ENCODE results near the gene CD101.
A peak's percentile ranks its signal among the peaks of the same experiment; 100 is the strongest.

DNA sequence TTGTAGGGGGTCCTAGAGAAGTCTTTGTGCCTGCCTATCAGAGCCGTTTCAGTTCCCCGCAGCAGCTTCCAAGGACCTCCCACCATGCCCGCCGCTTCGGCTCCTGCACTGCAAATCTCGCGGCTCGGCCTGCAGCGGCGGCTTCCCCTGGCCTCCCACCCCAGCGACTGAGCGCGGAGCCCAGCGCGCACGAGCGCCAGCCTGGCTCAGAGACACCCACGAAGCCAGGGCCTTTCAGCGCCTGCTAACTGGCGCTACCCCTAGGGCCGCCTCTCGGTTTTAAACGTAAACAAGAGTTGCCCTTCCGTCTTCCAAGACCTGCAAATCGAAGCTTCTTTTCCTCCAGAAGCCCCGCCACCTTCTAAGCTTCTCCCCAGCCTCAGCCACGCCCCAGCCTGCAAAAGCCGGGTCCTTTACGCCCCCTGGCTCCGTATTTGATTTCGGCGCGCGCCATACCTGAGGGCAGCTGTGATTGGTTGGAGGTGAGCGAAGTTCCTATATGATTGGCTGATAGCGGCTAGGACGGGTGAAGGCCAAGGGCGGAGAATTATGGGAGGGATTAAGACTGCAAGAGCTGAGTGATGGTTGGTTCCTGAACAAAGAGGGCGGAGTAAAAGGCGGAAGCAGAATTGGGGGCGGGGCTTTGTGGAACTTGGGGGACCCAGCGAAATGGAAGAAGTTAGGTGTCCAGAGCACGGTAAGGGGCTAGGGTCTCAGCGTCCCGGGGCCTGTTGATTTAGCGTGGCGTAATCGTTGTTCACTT lies 58.3 kb downstream of the CD101 start, which contains the start of gene TTF2:
- TF ChIP-seq POLR2A (IDR thresholded peaks at IDR 0.05), result peak in 1 of 4 donors; percentile 52
- TF ChIP-seq, protein P1, sequence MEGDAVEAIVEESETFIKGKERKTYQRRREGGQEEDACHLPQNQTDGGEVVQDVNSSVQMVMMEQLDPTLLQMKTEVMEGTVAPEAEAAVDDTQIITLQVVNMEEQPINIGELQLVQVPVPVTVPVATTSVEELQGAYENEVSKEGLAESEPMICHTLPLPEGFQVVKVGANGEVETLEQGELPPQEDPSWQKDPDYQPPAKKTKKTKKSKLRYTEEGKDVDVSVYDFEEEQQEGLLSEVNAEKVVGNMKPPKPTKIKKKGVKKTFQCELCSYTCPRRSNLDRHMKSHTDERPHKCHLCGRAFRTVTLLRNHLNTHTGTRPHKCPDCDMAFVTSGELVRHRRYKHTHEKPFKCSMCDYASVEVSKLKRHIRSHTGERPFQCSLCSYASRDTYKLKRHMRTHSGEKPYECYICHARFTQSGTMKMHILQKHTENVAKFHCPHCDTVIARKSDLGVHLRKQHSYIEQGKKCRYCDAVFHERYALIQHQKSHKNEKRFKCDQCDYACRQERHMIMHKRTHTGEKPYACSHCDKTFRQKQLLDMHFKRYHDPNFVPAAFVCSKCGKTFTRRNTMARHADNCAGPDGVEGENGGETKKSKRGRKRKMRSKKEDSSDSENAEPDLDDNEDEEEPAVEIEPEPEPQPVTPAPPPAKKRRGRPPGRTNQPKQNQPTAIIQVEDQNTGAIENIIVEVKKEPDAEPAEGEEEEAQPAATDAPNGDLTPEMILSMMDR (IDR thresholded peaks at IDR 0.05), result peak; percentile 10 to 51 (median 38)

All from esophagus squamous epithelium (tissue), 4 donors.